ENCODE data around the gene KIF1B.

The KIF1B gene

DNA sequence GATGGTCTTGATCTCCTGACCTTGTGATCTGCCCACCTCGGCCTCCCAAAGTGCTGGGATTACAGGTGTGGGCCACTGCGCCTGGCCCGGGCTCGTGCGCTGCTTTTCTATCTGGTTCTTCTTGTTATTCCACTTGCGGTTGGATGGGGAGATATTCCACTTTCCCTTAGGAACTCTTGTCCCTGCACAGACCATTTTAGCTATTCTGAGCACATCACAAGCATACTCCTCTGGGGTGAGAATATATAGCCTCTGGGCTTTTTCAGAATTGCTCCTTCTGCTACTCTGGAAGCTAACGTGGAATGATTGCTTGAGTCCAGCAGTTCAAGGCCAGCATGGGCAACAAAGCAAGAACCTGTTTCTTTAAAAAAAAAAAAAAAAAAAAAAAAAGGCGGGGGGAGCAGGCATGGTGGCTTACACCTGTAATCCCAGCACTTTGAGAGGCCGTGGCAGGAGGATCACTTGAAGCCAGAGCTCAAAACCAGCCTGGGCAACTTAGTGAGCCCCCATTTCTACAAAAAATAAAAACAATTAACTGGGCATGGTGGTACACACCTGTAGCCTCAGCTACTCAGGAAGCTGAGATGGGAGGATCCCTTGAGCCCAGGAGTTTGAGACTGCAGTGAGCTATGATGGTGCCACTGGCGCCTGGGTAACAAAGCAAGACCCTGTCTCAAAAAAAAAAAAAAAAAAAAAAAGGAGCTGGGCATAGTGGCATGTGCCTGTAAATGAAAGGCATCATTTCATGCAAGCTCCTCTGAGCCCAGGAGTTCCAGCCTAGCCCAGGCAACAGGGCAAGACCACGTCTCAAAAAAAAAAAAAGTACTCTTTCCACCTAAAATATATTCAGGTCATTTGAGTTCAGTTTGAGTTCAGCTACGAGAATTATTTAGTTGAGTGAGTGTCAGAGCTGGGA is 176.6 kb downstream of the KIF1B start:
- TF ChIP-seq, protein P1, sequence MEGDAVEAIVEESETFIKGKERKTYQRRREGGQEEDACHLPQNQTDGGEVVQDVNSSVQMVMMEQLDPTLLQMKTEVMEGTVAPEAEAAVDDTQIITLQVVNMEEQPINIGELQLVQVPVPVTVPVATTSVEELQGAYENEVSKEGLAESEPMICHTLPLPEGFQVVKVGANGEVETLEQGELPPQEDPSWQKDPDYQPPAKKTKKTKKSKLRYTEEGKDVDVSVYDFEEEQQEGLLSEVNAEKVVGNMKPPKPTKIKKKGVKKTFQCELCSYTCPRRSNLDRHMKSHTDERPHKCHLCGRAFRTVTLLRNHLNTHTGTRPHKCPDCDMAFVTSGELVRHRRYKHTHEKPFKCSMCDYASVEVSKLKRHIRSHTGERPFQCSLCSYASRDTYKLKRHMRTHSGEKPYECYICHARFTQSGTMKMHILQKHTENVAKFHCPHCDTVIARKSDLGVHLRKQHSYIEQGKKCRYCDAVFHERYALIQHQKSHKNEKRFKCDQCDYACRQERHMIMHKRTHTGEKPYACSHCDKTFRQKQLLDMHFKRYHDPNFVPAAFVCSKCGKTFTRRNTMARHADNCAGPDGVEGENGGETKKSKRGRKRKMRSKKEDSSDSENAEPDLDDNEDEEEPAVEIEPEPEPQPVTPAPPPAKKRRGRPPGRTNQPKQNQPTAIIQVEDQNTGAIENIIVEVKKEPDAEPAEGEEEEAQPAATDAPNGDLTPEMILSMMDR (IDR thresholded peaks at IDR 0.05; ENCODE audit: low read depth, low read length): no peak
- peak overlapping the region; percentile 29; the same call in 1 of the 2 replicates for H3K4me3 ChIP-seq (ENCODE audit: low read depth, low read length)

DNA sequence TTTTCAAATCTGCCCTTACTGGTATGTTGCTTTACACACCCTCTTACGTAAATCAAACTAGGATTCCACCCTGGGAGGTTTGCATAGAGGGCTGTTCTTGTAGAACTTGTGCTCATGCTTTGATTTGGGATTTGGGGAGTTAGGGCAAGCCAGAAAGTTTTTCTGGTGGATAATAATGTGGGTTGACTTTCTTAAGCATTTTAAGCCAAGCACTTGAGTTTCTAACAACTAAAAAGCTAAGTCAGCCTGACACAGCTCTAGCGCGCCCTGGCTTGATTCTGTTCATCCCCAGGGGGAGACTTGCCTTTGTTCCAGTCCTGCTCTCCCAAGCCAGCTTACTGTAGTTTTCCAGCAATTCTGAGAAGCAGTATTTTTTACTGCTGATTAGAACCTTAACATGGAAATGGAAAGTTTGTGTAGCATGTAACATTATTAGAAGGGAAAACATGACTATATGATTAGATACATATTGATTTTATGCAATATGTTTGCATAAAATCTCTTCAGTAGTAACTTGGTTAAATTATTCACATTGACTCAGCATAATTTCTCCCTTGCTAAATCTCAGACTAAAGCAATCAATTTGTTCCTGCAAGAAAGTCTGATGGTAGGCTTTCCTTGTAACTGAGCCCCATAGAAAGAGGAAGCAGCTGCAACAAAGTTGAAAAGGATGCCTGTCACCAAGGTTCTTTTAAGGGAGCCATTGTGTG is 177.5 kb downstream of the KIF1B start:
- H3K4me3 ChIP-seq (ENCODE audit: low read depth, low read length): peak overlapping the region; percentile 29; the same call in 1 of the 2 replicates
- TF ChIP-seq, protein P1 (IDR thresholded peaks at IDR 0.05; ENCODE audit: low read depth, low read length): no peak

DNA sequence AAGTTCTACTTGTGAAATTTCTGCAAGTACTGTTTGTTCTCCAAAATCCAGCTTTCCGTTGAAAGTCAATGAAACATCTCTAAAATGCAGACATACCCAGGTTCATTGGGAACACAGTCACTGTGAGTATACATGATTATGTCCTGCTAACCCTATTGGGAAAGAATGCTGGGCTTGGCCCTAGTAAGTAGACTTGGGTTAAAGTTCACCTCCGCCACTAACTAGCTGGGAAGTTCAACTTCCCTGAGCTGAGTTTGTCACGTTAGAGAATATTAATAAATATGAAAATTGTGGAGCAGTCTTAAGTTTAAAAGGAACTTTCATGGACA is 178.0 kb downstream of the KIF1B start:
- no peak overlapping the region for H3K4me3 ChIP-seq (ENCODE audit: low read depth, low read length)

DNA sequence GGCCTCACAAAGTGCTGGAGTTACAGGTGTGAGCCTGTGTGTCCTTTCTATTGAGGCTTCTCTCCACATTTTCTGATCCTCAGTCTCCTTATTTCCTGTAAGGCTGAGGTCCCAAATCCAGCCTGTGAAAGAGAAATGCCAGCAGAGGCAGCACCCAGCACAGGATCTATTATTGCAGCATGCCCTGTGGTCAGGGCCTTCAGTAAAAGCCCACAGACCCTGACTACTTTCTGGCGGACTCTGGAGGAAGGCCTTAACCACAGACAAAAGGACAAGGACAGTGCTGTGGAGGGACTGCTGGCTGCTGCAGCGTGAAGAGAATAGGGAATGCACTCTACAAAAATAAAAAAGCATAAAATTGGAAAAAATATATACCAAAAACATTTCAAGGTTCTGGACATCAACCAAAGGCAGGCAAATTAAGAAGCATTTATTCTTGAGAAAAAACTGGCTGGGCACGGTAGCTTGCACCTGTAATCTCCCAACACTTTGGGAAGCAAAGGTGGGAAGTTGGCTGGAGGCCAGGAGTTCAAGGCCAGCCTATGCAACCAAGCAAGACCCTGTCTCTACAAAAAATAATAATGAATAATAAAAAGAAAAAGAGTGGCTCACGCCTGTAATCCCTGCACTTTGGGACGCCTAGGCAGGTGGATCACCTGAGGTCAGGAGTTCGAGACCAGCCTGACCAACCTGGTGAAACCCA is 179.1 kb downstream of the KIF1B start:
- H3K4me3 ChIP-seq (ENCODE audit: low read depth, low read length): no peak overlapping the region
- TF ChIP-seq, protein P1 (IDR thresholded peaks at IDR 0.05; ENCODE audit: low read depth, low read length): no peak

More for the DNA sequence above, 178.0 kb downstream of the KIF1B start:
- TF ChIP-seq, protein P1 (IDR thresholded peaks at IDR 0.05; ENCODE audit: low read depth, low read length): no peak

DNA sequence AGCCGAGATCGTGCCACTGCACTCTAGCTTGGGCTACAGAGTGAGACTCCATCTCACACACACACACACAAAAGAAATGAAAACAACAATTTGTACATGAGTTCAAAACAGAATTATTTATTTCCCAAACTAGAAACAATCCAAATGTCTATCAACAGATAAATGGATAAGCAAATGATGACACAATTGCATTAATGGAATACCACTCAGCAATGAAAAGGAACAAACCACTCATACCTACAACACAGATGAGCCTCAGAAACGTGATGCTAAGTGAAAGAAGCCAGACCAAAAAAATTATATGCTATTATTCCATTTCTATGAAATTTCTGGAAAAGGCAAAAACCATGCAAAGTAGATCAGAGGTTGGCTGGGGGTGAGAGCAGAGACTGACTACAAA is 186.5 kb downstream of the KIF1B start:
- H3K4me3 ChIP-seq (ENCODE audit: low read depth, low read length): no peak overlapping the region
- TF ChIP-seq, protein P1 (IDR thresholded peaks at IDR 0.05; ENCODE audit: low read depth, low read length): no peak

DNA sequence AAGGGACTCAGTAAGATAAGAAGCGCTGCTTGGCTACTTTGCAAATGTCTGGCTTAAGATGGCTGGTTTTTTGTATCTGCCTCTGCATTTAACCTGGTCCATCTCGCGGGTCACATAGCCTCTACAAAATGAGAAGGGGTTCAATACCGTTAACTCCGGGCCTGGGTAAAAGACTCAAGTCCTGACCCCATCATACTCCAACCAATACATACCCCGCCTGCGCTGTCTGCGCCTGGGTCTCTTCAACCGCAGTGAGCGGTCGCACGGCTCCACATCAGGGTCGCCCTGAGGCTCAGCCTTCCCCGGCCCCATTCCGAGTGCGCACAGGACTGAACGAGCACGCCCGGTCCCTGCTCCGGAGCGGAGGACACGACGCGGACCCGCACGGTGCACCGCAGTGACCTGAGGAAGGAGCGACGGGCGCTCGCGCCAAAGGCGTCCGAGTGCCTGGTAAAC is 187.9 kb downstream of the KIF1B start:
- H3K4me3 ChIP-seq (ENCODE audit: low read depth, low read length): peak overlapping the region; percentile 75
- TF ChIP-seq, protein P1 (IDR thresholded peaks at IDR 0.05; ENCODE audit: low read depth, low read length): no peak
